WTC11 (cell line): ENCODE measurements around the gene REEP1.

Experiments used
- CREB1 ChIP-seq: sonication (generic); formaldehyde crosslinking; IDR thresholded peaks from 2 replicates; pipeline ENCODE4 v1.8.0; 2023; ENCODE audit warnings: mild to moderate bottlenecking, missing genetic modification reagents
- IRF2 ChIP-seq: sonication (generic); formaldehyde crosslinking; IDR thresholded peaks from 2 replicates; pipeline ENCODE4 v1.8.0; 2022; ENCODE audit warnings: low read depth, missing genetic modification reagents, borderline replicate concordance
- MYBL2 ChIP-seq: sonication (generic); formaldehyde crosslinking; IDR thresholded peaks from 2 replicates; pipeline ENCODE4 v1.8.1; 2023; ENCODE audit warnings: mild to moderate bottlenecking, moderate library complexity, missing genetic modification reagents
- SMAD4 ChIP-seq: sonication (generic); formaldehyde crosslinking; IDR thresholded peaks from 2 replicates; pipeline ENCODE4 v1.8.0; 2022; ENCODE audit warnings: mild to moderate bottlenecking, missing genetic modification reagents
- SP1 ChIP-seq: sonication (generic); formaldehyde crosslinking; conservative IDR thresholded peaks from 2 replicates; pipeline ENCODE4 v1.8.1; 2022; ENCODE audit warnings: missing genetic modification reagents
- TF ChIP-seq, protein P1 (sequence below): fragments of 200-600 bp; IDR thresholded peaks from 2 replicates; pipeline ENCODE4 v1.8.0; 2022; ENCODE audit warnings: antibody characterized with exemption
- TF ChIP-seq, protein P2 (sequence below): sonication (generic); formaldehyde crosslinking; IDR thresholded peaks from 2 replicates; pipeline ENCODE4 v1.8.0; 2022; ENCODE audit warnings: mild to moderate bottlenecking, missing genetic modification reagents
- TF ChIP-seq, protein P3 (sequence below): sonication (generic); formaldehyde crosslinking; IDR thresholded peaks from 2 replicates; pipeline ENCODE4 v1.8.1; 2022; ENCODE audit warnings: low read depth, mild to moderate bottlenecking, moderate library complexity, missing genetic modification reagents, borderline replicate concordance
- TF ChIP-seq, protein P4 (sequence below): sonication (generic); formaldehyde crosslinking; IDR thresholded peaks from 2 replicates; pipeline ENCODE4 v1.8.1; 2022; ENCODE audit warnings: low read depth, missing genetic modification reagents, borderline replicate concordance
- TF ChIP-seq, protein P5 (sequence below): sonication (generic); formaldehyde crosslinking; IDR thresholded peaks from 2 replicates; pipeline ENCODE4 v1.8.0; 2023; ENCODE audit warnings: mild to moderate bottlenecking, missing genetic modification reagents
- TF ChIP-seq, protein P6 (sequence below): sonication (generic); formaldehyde crosslinking; conservative IDR thresholded peaks from 2 replicates; pipeline ENCODE4 v1.8.1; 2023; ENCODE audit warnings: mild to moderate bottlenecking, low read depth, missing genetic modification reagents, moderate library complexity

DNA sequence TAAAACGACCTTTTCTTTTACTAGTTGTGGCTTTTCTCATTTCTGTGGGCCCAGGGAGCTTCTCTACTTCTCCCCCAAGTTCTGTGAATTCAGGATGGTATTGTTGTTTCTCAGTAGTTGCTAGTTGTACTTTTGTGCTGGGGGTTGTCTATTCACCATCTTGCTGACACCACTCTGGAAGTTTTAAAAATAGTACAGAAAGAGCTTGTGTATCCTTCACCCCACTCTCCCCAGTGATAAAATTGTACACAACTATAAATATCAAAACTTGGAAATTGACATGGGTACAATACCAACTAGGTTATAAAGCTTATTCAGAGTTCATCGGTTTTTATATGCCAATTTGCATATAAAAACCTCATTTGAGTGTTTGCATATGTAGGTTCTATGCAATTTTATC, 45.3 kb upstream of the REEP1 start:
- TF ChIP-seq SMAD4 (CRISPR knock-in tag) (no peak), SP1 (CRISPR knock-in tag) (no peak), MYBL2 (CRISPR knock-in tag) (no peak), IRF2 (CRISPR knock-in tag) (no peak), CREB1 (CRISPR knock-in tag) (no peak)
- TF ChIP-seq, protein P1, sequence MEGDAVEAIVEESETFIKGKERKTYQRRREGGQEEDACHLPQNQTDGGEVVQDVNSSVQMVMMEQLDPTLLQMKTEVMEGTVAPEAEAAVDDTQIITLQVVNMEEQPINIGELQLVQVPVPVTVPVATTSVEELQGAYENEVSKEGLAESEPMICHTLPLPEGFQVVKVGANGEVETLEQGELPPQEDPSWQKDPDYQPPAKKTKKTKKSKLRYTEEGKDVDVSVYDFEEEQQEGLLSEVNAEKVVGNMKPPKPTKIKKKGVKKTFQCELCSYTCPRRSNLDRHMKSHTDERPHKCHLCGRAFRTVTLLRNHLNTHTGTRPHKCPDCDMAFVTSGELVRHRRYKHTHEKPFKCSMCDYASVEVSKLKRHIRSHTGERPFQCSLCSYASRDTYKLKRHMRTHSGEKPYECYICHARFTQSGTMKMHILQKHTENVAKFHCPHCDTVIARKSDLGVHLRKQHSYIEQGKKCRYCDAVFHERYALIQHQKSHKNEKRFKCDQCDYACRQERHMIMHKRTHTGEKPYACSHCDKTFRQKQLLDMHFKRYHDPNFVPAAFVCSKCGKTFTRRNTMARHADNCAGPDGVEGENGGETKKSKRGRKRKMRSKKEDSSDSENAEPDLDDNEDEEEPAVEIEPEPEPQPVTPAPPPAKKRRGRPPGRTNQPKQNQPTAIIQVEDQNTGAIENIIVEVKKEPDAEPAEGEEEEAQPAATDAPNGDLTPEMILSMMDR, result no peak
- TF ChIP-seq, protein P2, sequence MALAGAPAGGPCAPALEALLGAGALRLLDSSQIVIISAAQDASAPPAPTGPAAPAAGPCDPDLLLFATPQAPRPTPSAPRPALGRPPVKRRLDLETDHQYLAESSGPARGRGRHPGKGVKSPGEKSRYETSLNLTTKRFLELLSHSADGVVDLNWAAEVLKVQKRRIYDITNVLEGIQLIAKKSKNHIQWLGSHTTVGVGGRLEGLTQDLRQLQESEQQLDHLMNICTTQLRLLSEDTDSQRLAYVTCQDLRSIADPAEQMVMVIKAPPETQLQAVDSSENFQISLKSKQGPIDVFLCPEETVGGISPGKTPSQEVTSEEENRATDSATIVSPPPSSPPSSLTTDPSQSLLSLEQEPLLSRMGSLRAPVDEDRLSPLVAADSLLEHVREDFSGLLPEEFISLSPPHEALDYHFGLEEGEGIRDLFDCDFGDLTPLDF (CRISPR knock-in tag), result no peak
- TF ChIP-seq, protein P3, sequence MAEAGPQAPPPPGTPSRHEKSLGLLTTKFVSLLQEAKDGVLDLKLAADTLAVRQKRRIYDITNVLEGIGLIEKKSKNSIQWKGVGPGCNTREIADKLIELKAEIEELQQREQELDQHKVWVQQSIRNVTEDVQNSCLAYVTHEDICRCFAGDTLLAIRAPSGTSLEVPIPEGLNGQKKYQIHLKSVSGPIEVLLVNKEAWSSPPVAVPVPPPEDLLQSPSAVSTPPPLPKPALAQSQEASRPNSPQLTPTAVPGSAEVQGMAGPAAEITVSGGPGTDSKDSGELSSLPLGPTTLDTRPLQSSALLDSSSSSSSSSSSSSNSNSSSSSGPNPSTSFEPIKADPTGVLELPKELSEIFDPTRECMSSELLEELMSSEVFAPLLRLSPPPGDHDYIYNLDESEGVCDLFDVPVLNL (CRISPR knock-in tag), result no peak
- TF ChIP-seq, protein P4, sequence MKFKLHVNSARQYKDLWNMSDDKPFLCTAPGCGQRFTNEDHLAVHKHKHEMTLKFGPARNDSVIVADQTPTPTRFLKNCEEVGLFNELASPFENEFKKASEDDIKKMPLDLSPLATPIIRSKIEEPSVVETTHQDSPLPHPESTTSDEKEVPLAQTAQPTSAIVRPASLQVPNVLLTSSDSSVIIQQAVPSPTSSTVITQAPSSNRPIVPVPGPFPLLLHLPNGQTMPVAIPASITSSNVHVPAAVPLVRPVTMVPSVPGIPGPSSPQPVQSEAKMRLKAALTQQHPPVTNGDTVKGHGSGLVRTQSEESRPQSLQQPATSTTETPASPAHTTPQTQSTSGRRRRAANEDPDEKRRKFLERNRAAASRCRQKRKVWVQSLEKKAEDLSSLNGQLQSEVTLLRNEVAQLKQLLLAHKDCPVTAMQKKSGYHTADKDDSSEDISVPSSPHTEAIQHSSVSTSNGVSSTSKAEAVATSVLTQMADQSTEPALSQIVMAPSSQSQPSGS (CRISPR knock-in tag), result no peak
- TF ChIP-seq, protein P5, sequence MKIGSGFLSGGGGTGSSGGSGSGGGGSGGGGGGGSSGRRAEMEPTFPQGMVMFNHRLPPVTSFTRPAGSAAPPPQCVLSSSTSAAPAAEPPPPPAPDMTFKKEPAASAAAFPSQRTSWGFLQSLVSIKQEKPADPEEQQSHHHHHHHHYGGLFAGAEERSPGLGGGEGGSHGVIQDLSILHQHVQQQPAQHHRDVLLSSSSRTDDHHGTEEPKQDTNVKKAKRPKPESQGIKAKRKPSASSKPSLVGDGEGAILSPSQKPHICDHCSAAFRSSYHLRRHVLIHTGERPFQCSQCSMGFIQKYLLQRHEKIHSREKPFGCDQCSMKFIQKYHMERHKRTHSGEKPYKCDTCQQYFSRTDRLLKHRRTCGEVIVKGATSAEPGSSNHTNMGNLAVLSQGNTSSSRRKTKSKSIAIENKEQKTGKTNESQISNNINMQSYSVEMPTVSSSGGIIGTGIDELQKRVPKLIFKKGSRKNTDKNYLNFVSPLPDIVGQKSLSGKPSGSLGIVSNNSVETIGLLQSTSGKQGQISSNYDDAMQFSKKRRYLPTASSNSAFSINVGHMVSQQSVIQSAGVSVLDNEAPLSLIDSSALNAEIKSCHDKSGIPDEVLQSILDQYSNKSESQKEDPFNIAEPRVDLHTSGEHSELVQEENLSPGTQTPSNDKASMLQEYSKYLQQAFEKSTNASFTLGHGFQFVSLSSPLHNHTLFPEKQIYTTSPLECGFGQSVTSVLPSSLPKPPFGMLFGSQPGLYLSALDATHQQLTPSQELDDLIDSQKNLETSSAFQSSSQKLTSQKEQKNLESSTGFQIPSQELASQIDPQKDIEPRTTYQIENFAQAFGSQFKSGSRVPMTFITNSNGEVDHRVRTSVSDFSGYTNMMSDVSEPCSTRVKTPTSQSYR (CRISPR knock-in tag), result no peak
- TF ChIP-seq, protein P6, sequence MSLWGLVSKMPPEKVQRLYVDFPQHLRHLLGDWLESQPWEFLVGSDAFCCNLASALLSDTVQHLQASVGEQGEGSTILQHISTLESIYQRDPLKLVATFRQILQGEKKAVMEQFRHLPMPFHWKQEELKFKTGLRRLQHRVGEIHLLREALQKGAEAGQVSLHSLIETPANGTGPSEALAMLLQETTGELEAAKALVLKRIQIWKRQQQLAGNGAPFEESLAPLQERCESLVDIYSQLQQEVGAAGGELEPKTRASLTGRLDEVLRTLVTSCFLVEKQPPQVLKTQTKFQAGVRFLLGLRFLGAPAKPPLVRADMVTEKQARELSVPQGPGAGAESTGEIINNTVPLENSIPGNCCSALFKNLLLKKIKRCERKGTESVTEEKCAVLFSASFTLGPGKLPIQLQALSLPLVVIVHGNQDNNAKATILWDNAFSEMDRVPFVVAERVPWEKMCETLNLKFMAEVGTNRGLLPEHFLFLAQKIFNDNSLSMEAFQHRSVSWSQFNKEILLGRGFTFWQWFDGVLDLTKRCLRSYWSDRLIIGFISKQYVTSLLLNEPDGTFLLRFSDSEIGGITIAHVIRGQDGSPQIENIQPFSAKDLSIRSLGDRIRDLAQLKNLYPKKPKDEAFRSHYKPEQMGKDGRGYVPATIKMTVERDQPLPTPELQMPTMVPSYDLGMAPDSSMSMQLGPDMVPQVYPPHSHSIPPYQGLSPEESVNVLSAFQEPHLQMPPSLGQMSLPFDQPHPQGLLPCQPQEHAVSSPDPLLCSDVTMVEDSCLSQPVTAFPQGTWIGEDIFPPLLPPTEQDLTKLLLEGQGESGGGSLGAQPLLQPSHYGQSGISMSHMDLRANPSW (CRISPR knock-in tag), result no peak
